ENCODE data around the gene CNGA1.

CNGA1 gene

GRCh38 chr4:47899639-47900038 is 116.8 kb downstream of the CNGA1 start:
- no peak for DNase-seq (ENCODE audit: low read depth)

- DNase-seq (ENCODE audit: low read depth) = no peak
These were observed 124.6 kb downstream of the CNGA1 start for GRCh38 chr4:47891928-47892327.

Measured in CMK (cell line).